Hair follicular keratinocyte (primary cell): ENCODE data around the gene CAST. TPM values are rescaled to one million over a fixed set of nuclear protein-coding genes. Genes with fewer than 3 reads are reported as not detected.

Source experiments
- total RNA-seq: library from RNA; depleted of rRNA; stranded (reverse); fragments of >200 nt; gene quantifications from 2 replicates; pipeline ENCODE4 v1.2.3, GENCODE V29; 2015

Gene CAST
- total RNA-seq, result 142 and 176 TPM in 2 replicates

GRCh38 chr5:96661855-96662724 lies at the start of gene CAST:
TSS of gene CAST (plus strand) at chr5:96662376. CDS start at chr5:96662423, 47 bp downstream.

Other genes starting within 250 kb of the CAST start
- gene PCSK1, start 229.1 kb upstream of the CAST start, total RNA-seq, result 0.08 TPM in 1 of 2 replicates, not detected in the other
- 25.2 and 35.2 TPM in 2 replicates for gene ERAP1, start 145.6 kb downstream of the CAST start, total RNA-seq
- 14.2 and 22.2 TPM in 2 replicates for gene ERAP2, start 214.1 kb downstream of the CAST start, total RNA-seq